H1 (cell line): ENCODE data around the gene USH1C. TPM values are rescaled to one million over a fixed set of nuclear protein-coding genes. Genes with fewer than 3 reads are reported as not detected.

ENCODE experiments used
- CTCF ChIA-PET: fragments of 300-600 bp; sonication (Branson Sonifier 250); formaldehyde crosslinking; loops from one replicate; lab custom pipeline; 2021; ENCODE audit not compliant: partially characterized antibody; lab: Charles Lee
- POLR2A ChIA-PET: fragments of 300-600 bp; sonication (Branson Sonifier 250); formaldehyde crosslinking; loops from one replicate; lab custom pipeline; 2021; ENCODE audit warnings: inconsistent platforms; ENCODE audit not compliant: partially characterized antibody; lab: Charles Lee
- DNase-seq, 2 experiments: peaks; one replicate each; pipeline versions ENCODE4 v3.0.0 to v3.0.0-alpha.2; 2010 to 2022; ENCODE audit warnings: low spot score in 2 of 2, low read depth in 1 of 2, mixed read lengths in 1 of 2
- FAIRE-seq: peaks from 2 replicates; lab custom pipeline; 2011; peaks lifted over from hg19 to GRCh38; lab: Jason Lieb, UNC
- H2AFZ ChIP-seq: 2 replicates; pipeline ENCODE4 v1.8.1; 2012; ENCODE audit warnings: low read length, inconsistent platforms
- H2AK5ac ChIP-seq: 2 replicates; pipeline ENCODE4 v1.6.1; 2013; ENCODE audit warnings: low read depth, low read length
- H2BK120ac ChIP-seq: replicated peaks from 2 replicates; pipeline ENCODE3; 2013; ENCODE audit warnings: low read depth, low read length, inconsistent platforms
- H2BK12ac ChIP-seq: 2 replicates; pipeline ENCODE4 v1.6.1; 2013; ENCODE audit warnings: low read depth, low read length
- H2BK15ac ChIP-seq: 2 replicates; pipeline ENCODE4 v1.6.1; 2013; ENCODE audit warnings: low read length
- H2BK20ac ChIP-seq: 2 replicates; pipeline ENCODE4 v1.6.1; 2013; ENCODE audit warnings: low read length
- H2BK5ac ChIP-seq: 2 replicates; pipeline ENCODE4 v1.6.1; 2013; ENCODE audit warnings: low read depth, low read length
- H3K14ac ChIP-seq: 2 replicates; pipeline ENCODE4 v1.6.1; 2013; ENCODE audit warnings: inconsistent platforms; ENCODE audit not compliant: insufficient read length
- H3K18ac ChIP-seq: 2 replicates; pipeline ENCODE4 v1.6.1; 2013; ENCODE audit warnings: low read length; ENCODE audit errors: extremely low read depth
- H3K23ac ChIP-seq: 2 replicates; pipeline ENCODE4 v1.6.1; 2013; ENCODE audit warnings: inconsistent platforms; ENCODE audit not compliant: insufficient read length
- H3K23me2 ChIP-seq: 2 replicates; pipeline ENCODE4 v1.6.1; 2013; ENCODE audit warnings: low read depth, low read length
- H3K27ac ChIP-seq: 2 replicates; pipeline ENCODE4 v1.6.1; 2011; ENCODE audit warnings: low read depth, low read length, inconsistent platforms
- H3K27me3 ChIP-seq, 4 experiments: replicated peaks in 1 of 4; 1 replicate in 1 of 4; 2 replicates in 3 of 4; pipeline versions ENCODE4 v1.6.1 to v1.8.1; 2011 to 2013; ENCODE audit warnings: low read length in 3 of 4, mild to moderate bottlenecking in 3 of 4, inconsistent platforms in 2 of 4, mixed read lengths in 2 of 4, moderate library complexity in 1 of 4; ENCODE audit not compliant: control insufficient read depth in 3 of 4, insufficient read depth in 3 of 4; ENCODE audit errors: extremely low read depth in 1 of 4
- H3K36me3 ChIP-seq, 4 experiments: 2 replicates each; pipeline versions ENCODE4 v1.6.1 to v1.8.1; 2011 to 2013; ENCODE audit warnings: mild to moderate bottlenecking in 4 of 4, low read length in 3 of 4, moderate library complexity in 2 of 4, control low read depth in 1 of 4, inconsistent platforms in 1 of 4; ENCODE audit not compliant: insufficient read depth in 4 of 4, control insufficient read depth in 2 of 4
- H3K4ac ChIP-seq: replicated peaks from 2 replicates; pipeline ENCODE3; 2013; ENCODE audit warnings: low read length, low read depth, mixed read lengths, inconsistent platforms; ENCODE audit not compliant: insufficient read length
- H3K4me1 ChIP-seq, 4 experiments: replicated peaks in 1 of 4; 1 replicate in 1 of 4; 2 replicates in 3 of 4; pipeline versions ENCODE4 v1.6.1 to v1.8.1; 2011 to 2013; ENCODE audit warnings: low read length in 3 of 4, inconsistent platforms in 2 of 4, mixed read lengths in 1 of 4; ENCODE audit not compliant: insufficient read depth in 4 of 4, control insufficient read depth in 3 of 4
- H3K4me2 ChIP-seq, 2 experiments: 2 replicates each; pipeline versions ENCODE4 v1.6.1 to v1.8.1; 2011 to 2013; ENCODE audit warnings: low read depth in 2 of 2, low read length in 2 of 2, control low read depth in 1 of 2, inconsistent platforms in 1 of 2, mild to moderate bottlenecking in 1 of 2; ENCODE audit not compliant: insufficient read depth in 1 of 2
- H3K4me3 ChIP-seq, 4 experiments: fragments of 200-600, 300-600 bp in 1 of 4; sonication (generic), shearing (Covaris generic), sonication (Bioruptor Twin) in 1 of 4; 2 replicates each; pipeline versions ENCODE4 v1.5.1 to v1.8.1; 2011 to 2016; ENCODE audit warnings: low read length in 4 of 4, low read depth in 3 of 4, control low read depth in 2 of 4, inconsistent platforms in 2 of 4, mild to moderate bottlenecking in 2 of 4, mixed read lengths in 1 of 4, moderate library complexity in 1 of 4; ENCODE audit not compliant: insufficient read depth in 2 of 4; ENCODE audit errors: extremely low read depth in 1 of 4
- H3K56ac ChIP-seq: replicated peaks from 2 replicates; pipeline ENCODE3; 2013; ENCODE audit warnings: low read depth, mild to moderate bottlenecking, mixed read lengths, low read length, inconsistent platforms; ENCODE audit not compliant: insufficient read length
- H3K79me1 ChIP-seq: 2 replicates; pipeline ENCODE4 v1.6.1; 2013; ENCODE audit warnings: low read depth, low read length, control low read depth
- H3K79me2 ChIP-seq, 2 experiments: 2 replicates each; pipeline versions ENCODE4 v1.6.1 to v1.8.1; 2012 to 2013; ENCODE audit warnings: low read length in 2 of 2, mild to moderate bottlenecking in 2 of 2, inconsistent platforms in 1 of 2; ENCODE audit not compliant: insufficient read depth in 2 of 2, control insufficient read depth in 1 of 2
- H3K9ac ChIP-seq, 4 experiments: replicated peaks in 1 of 4; 1 replicate in 1 of 4; 2 replicates in 3 of 4; pipeline versions ENCODE4 v1.6.1 to v1.8.1; 2011 to 2013; ENCODE audit warnings: low read depth in 3 of 4, low read length in 3 of 4, control low read depth in 2 of 4, mild to moderate bottlenecking in 2 of 4, moderate library complexity in 2 of 4, inconsistent platforms in 1 of 4; ENCODE audit errors: extremely low read depth in 1 of 4
- H3K9me3 ChIP-seq, 2 experiments: 2 replicates each; pipeline versions ENCODE4 v1.6.1 to v1.8.1; 2012 to 2013; ENCODE audit warnings: mild to moderate bottlenecking in 2 of 2, moderate library complexity in 2 of 2, control low read depth in 1 of 2, inconsistent platforms in 1 of 2, low read depth in 1 of 2, low read length in 1 of 2, mixed read lengths in 1 of 2; ENCODE audit not compliant: insufficient read depth in 2 of 2
- H4K20me1 ChIP-seq, 2 experiments: replicated peaks in 1 of 2; 2 replicates each; pipeline versions ENCODE3 to v1.8.1; 2011 to 2013; ENCODE audit warnings: inconsistent platforms in 2 of 2, low read length in 2 of 2, mild to moderate bottlenecking in 1 of 2; ENCODE audit not compliant: insufficient read depth in 2 of 2, control insufficient read depth in 1 of 2
- H4K5ac ChIP-seq: 2 replicates; pipeline ENCODE4 v1.6.1; 2013; ENCODE audit warnings: low read length, low read depth, mixed read lengths, inconsistent platforms; ENCODE audit not compliant: insufficient read length
- H4K8ac ChIP-seq: 2 replicates; pipeline ENCODE4 v1.8.0; 2013; ENCODE audit warnings: mild to moderate bottlenecking, moderate library complexity, low read length, inconsistent platforms; ENCODE audit not compliant: insufficient read depth; ENCODE audit errors: extremely low read depth
- H4K91ac ChIP-seq: replicated peaks from 2 replicates; pipeline ENCODE3; 2013; ENCODE audit warnings: low read length, mixed read lengths, inconsistent platforms; ENCODE audit not compliant: insufficient read length
- CBX8 ChIP-seq: fragments of 300-800, 300-1000 bp; sonication (generic); IDR thresholded peaks from 2 replicates; pipeline ENCODE4 v1.7.1; 2016; ENCODE audit warnings: low read depth, low read length, borderline replicate concordance
- CEBPB ChIP-seq: IDR thresholded peaks from 2 replicates; pipeline ENCODE4 v1.6.1; 2012; ENCODE audit warnings: low read depth, low read length
- CHD2 ChIP-seq: IDR thresholded peaks from 2 replicates; pipeline ENCODE4 v1.6.1; 2012; ENCODE audit warnings: low read length, improper control_type of control experiment
- EP300 ChIP-seq, 2 experiments: IDR thresholded peaks; 1 replicate in 1 of 2; 2 replicates in 1 of 2; pipeline ENCODE4 v1.6.1; 2011 to 2012; ENCODE audit warnings: low read depth in 2 of 2, low read length in 2 of 2, mild to moderate bottlenecking in 2 of 2, borderline replicate concordance in 1 of 2, inconsistent platforms in 1 of 2, moderate library complexity in 1 of 2
- GABPA ChIP-seq: IDR thresholded peaks from 2 replicates; pipeline ENCODE4 v1.6.1; 2011; ENCODE audit warnings: mild to moderate bottlenecking, low read length, moderate library complexity, borderline replicate concordance; ENCODE audit not compliant: insufficient read depth
- HDAC6 ChIP-seq: IDR thresholded peaks from one replicate; pipeline ENCODE4 v1.7.1; 2012; ENCODE audit warnings: low read depth, mild to moderate bottlenecking, inconsistent platforms, low read length, moderate library complexity
- JUN ChIP-seq: IDR thresholded peaks from 2 replicates; pipeline ENCODE4 v1.6.1; 2011; ENCODE audit warnings: low read depth, mild to moderate bottlenecking, improper control_type of control experiment, low read length
- JUND ChIP-seq: IDR thresholded peaks from 2 replicates; pipeline ENCODE4 v1.6.1; 2011; ENCODE audit warnings: mild to moderate bottlenecking, improper control_type of control experiment, low read length
- MAX ChIP-seq: IDR thresholded peaks from 2 replicates; pipeline ENCODE4 v1.6.1; 2012; ENCODE audit warnings: inconsistent platforms
- POLR2A ChIP-seq, 2 experiments: IDR thresholded peaks; 1 replicate in 1 of 2; 2 replicates in 1 of 2; pipeline ENCODE4 v1.6.1; 2011; ENCODE audit warnings: low read depth in 2 of 2, low read length in 2 of 2, mild to moderate bottlenecking in 2 of 2; ENCODE audit errors: control extremely low read depth in 1 of 2
- RAD21 ChIP-seq, 2 experiments: IDR thresholded peaks in 1 of 2; conservative IDR thresholded peaks in 1 of 2; 2 replicates each; pipeline ENCODE4 v1.6.1; 2011; ENCODE audit warnings: low read depth in 2 of 2, low read length in 2 of 2, improper control_type of control experiment in 1 of 2, inconsistent platforms in 1 of 2, mild to moderate bottlenecking in 1 of 2, moderate library complexity in 1 of 2
- SAP30 ChIP-seq: fragments of 300-600 bp; sonication (generic); IDR thresholded peaks from 2 replicates; pipeline ENCODE4 v1.7.1; 2012; ENCODE audit warnings: low read length, moderate library complexity, mild to moderate bottlenecking, inconsistent platforms; ENCODE audit not compliant: insufficient read depth, insufficient replicate concordance
- SIX5 ChIP-seq: IDR thresholded peaks from 2 replicates; pipeline ENCODE4 v1.6.1; 2011; ENCODE audit warnings: mild to moderate bottlenecking, low read depth, low read length
- YY1 ChIP-seq: IDR thresholded peaks from 2 replicates; pipeline ENCODE4 v1.6.1; 2011; ENCODE audit warnings: low read depth, mild to moderate bottlenecking, low read length
- WGBS, 2 experiments: shearing (Covaris generic) in 1 of 2; methylation state at CpG; one replicate each; pipeline versions ENCODE4 v1.1.6 to v1.1.7; 2013 to 2015; ENCODE audit warnings: low lambda C conversion rate in 2 of 2, mixed read lengths in 2 of 2, inconsistent platforms in 1 of 2, low coverage in 1 of 2, missing lambda C conversion rate in 1 of 2; ENCODE audit not compliant: insufficient replicate concordance in 2 of 2, insufficient coverage in 1 of 2, insufficient read length in 1 of 2; ENCODE audit errors: extremely low coverage in 1 of 2, missing lambda C conversion rate in 1 of 2; 5-methylcytosine and 5-hydroxymethylcytosine counted together
- polyA plus RNA-seq, 7 experiments: library from polyadenylated mRNA; depleted of rRNA in 3 of 7; stranded (reverse) in 5 of 7; unstranded in 2 of 7; fragments of >200 nt in 5 of 7; fragments of 200-250 nt in 2 of 7; gene quantifications; 1 replicate in 5 of 7; 2 replicates in 1 of 7; 4 replicates in 1 of 7; pipeline versions ENCODE4 v1.2.1 to v1.2.3, GENCODE V29; 2011 to 2013; ENCODE audit warnings: missing spikeins in 2 of 7, mixed read lengths in 2 of 7
- total RNA-seq: library from RNA; stranded (reverse); fragmentation: NEBNext Ultra II Directional; extraction: Animal tissue kit (Norgen Biotek cat#: 25700); gene quantifications from 2 replicates; pipeline ENCODE4 v1.2.1, GENCODE V29; 2021

Gene USH1C
- total and polyA plus RNA-seq, 2 of the 8 experiments (the other 6 are each of a cell fraction or from before 2014, with no cell fraction given), result 1.3 to 1.6 TPM

- 93% methylated on average over 16 of the region's 22 CpGs; no CpG with 5 or more reads in 1 of the 2 experiments for WGBS, 2 experiments
- no peak for FAIRE-seq
- H2BK12ac ChIP-seq, result no peak overlapping the region
- no peak overlapping the region for H4K91ac ChIP-seq
- no peak overlapping the region for H3K4me3 ChIP-seq
- CTCF ChIA-PET, result interaction anchor here (0.6 to 44.8 kb wide), 5 partner anchors 13 to 305 kb away, joined by 4 to 1414 read pairs (median 6); partner anchors contain the start of genes KCNJ11 and USH1C
- H3K4me1 ChIP-seq, result peaks cover 0 to 6% (median 0%) of the 10 kb centered on the region in 4 experiments; a peak in 3 of 7 replicates
- no peaks in the 10 kb centered on the region for H3K36me3 ChIP-seq
- no peak overlapping the region for H3K4me2 ChIP-seq
- H3K23me2 ChIP-seq, result no peaks in the 10 kb centered on the region
- no peak overlapping the region for H2AFZ ChIP-seq
- no peak overlapping the region for H2BK20ac ChIP-seq
- no peak overlapping the region for H3K4ac ChIP-seq
- no peak overlapping the region for H2AK5ac ChIP-seq
- H3K27ac ChIP-seq, result no peak overlapping the region
- no peaks in the 10 kb centered on the region for H3K9me3 ChIP-seq
- H4K20me1 ChIP-seq, result peaks cover 0 to 2% of the 10 kb centered on the region in 2 experiments
- H3K9ac ChIP-seq, result no peak overlapping the region
- no peak overlapping the region for H3K23ac ChIP-seq
- H3K79me1 ChIP-seq, result no peaks in the 10 kb centered on the region
- no peaks in the 10 kb centered on the region; a peak in 1 of 7 replicates for H3K27me3 ChIP-seq
- H2BK120ac ChIP-seq, result no peak overlapping the region
- no peak for DNase-seq
- no peak overlapping the region; the same call in 1 of the 2 replicates for H2BK5ac ChIP-seq
- H4K8ac ChIP-seq, result no peak overlapping the region
- H2BK15ac ChIP-seq, result no peak overlapping the region
- no peak overlapping the region for H3K18ac ChIP-seq
- POLR2A ChIA-PET, result no interaction called here
- no peaks in the 10 kb centered on the region for H3K79me2 ChIP-seq
- no peak overlapping the region for H3K56ac ChIP-seq
- no peak overlapping the region for H4K5ac ChIP-seq
- no peak overlapping the region for H3K14ac ChIP-seq
- TF ChIP-seq CHD2 (no peak), POLR2A (IDR thresholded peaks at IDR 0.05; ENCODE audit: control extremely low read depth in 1 of 2, low read depth in 2 of 2, low read length in 2 of 2) (no peak), JUND (no peak), JUN (no peak), HDAC6 (no peak), MAX (no peak), EP300 (IDR thresholded peaks at IDR 0.05; ENCODE audit: borderline replicate concordance in 1 of 2, low read depth in 2 of 2, low read length in 2 of 2) (no peak), CEBPB (no peak), CBX8 (no peak), RAD21 (IDR thresholded peaks at IDR 0.05 in 1 of 2, conservative IDR thresholded peaks at IDR 0.05 in 1 of 2; ENCODE audit: low read depth in 2 of 2, low read length in 2 of 2) (no peak), YY1 (no peak), SAP30 (no peak), SIX5 (no peak), GABPA (no peak)
These were observed 13.1 kb downstream of the USH1C start for GRCh38 chr11:17531071-17531600.
